ENCODE results near the gene PEG3.

Gene PEG3

GRCh38 chr19:56838909-56839651 lies 1.4 kb downstream of the PEG3 start:
- DNase-seq (ENCODE audit: low read depth), result no peak

GRCh38 chr19:56838024-56838908 lies 2.3 kb downstream of the PEG3 start:
- DNase-seq (ENCODE audit: low read depth), result no peak

GRCh38 chr19:56837492-56838023 lies 3.0 kb downstream of the PEG3 start:
- no peak for DNase-seq (ENCODE audit: low read depth)

GRCh38 chr19:56837004-56837403 lies 3.5 kb downstream of the PEG3 start:
- no peak for DNase-seq (ENCODE audit: low read depth)

- no peak for DNase-seq (ENCODE audit: low read depth)
Measured at GRCh38 chr19:56836059-56836458, 4.5 kb downstream of the PEG3 start.

- DNase-seq (ENCODE audit: low read depth), result no peak
Measured at GRCh38 chr19:56835401-56835800, 5.1 kb downstream of the PEG3 start.

GRCh38 chr19:56834564-56835375 lies 5.8 kb downstream of the PEG3 start:
- DNase-seq (ENCODE audit: low read depth), result no peak

- DNase-seq (ENCODE audit: low read depth), result no peak
Measured at GRCh38 chr19:56832352-56832928, 8.1 kb downstream of the PEG3 start.

- no peak for DNase-seq (ENCODE audit: low read depth)
Measured at GRCh38 chr19:56831255-56831654, 9.3 kb downstream of the PEG3 start.

GRCh38 chr19:56829596-56829995 lies 10.9 kb downstream of the PEG3 start:
- no peak for DNase-seq (ENCODE audit: low read depth)

- no peak for DNase-seq (ENCODE audit: low read depth)
Measured at GRCh38 chr19:56827708-56828107, 12.8 kb downstream of the PEG3 start.

- DNase-seq (ENCODE audit: low read depth), result no peak
Measured at GRCh38 chr19:56823956-56824355, 16.6 kb downstream of the PEG3 start.

- no peak for DNase-seq (ENCODE audit: low read depth)
Measured at GRCh38 chr19:56823417-56823816, 17.1 kb downstream of the PEG3 start.

- DNase-seq (ENCODE audit: low read depth), result no peak
Measured at GRCh38 chr19:56822755-56823154, 17.8 kb downstream of the PEG3 start.

- no peak for DNase-seq (ENCODE audit: low read depth)
Measured at GRCh38 chr19:56821675-56822074, 18.9 kb downstream of the PEG3 start.

GRCh38 chr19:56821209-56821608 lies 19.3 kb downstream of the PEG3 start:
- no peak for DNase-seq (ENCODE audit: low read depth)

- DNase-seq (ENCODE audit: low read depth), result no peak
Measured at GRCh38 chr19:56819166-56819565, 21.4 kb downstream of the PEG3 start.

- DNase-seq (ENCODE audit: low read depth), result no peak
Measured at GRCh38 chr19:56814656-56815055, 25.9 kb downstream of the PEG3 start.

- DNase-seq (ENCODE audit: low read depth), result no peak
Measured at GRCh38 chr19:56813531-56813930, 27.0 kb downstream of the PEG3 start.

- DNase-seq (ENCODE audit: low read depth), result no peak
Measured at GRCh38 chr19:56811480-56811879, 29.0 kb downstream of the PEG3 start.

GRCh38 chr19:56810260-56810659 lies 30.3 kb downstream of the PEG3 start:
- no peak for DNase-seq (ENCODE audit: low read depth)

All from stimulated activated CD8-positive, alpha-beta memory T cell treated with anti-CD3 and anti-CD28 coated beads, Interleukin-15, amount 100 ng/mL, for 1 hour (primary cell).